A549 (cell line): ENCODE results near the gene LAMTOR4. TPM values are rescaled to one million over a fixed set of nuclear protein-coding genes. Genes with fewer than 3 reads are reported as not detected.
A peak's percentile ranks its signal among the peaks of the same experiment; 100 is the strongest.

Experiments used
- ATAC-seq, 2 experiments: fragments of 200-7000 bp in 1 of 2; fragments of >200 bp in 1 of 2; cut with Nextera tagmentation in 1 of 2; cut with Tn5 transposase in 1 of 2; 3 replicates each; pipeline versions ENCODE4 v1.8.0 to v1.9.1; 2018 to 2020; ENCODE audit warnings: mild to moderate bottlenecking in 1 of 2, moderate library complexity in 1 of 2
- CTCF ChIA-PET: fragments of 300-600 bp; sonication (Branson Sonifier 250); formaldehyde crosslinking; extraction: SDS; loops from one replicate; lab custom pipeline; 2021; ENCODE audit warnings: antibody characterized with exemption, inconsistent platforms; lab: Yijun Ruan, JAX
- POLR2A ChIA-PET: fragments of 350-600 bp; formaldehyde crosslinking; extraction: SDS; loops from one replicate; lab custom pipeline; 2021; ENCODE audit warnings: antibody characterized with exemption, inconsistent platforms; lab: Yijun Ruan, JAX
- DNase-seq, 2 experiments: peaks; one replicate each; pipeline versions ENCODE4 v3.0.0 to v3.0.0-alpha.2; 2011 to 2016; ENCODE audit warnings: low read depth in 1 of 2, low spot score in 1 of 2
- FAIRE-seq: peaks from 2 replicates; lab custom pipeline; 2011; peaks lifted over from hg19 to GRCh38; lab: Jason Lieb, UNC
- H3K27ac ChIP-seq, 2 experiments: fragments of >200 bp; sonication (Bioruptor Twin); formaldehyde crosslinking; 3 replicates each; pipeline ENCODE4 v1.5.1; 2016 to 2017
- H3K4me1 ChIP-seq: fragments of >200 bp; sonication (Bioruptor Twin); formaldehyde crosslinking; 3 replicates; pipeline ENCODE4 v1.6.1; 2016
- H3K4me2 ChIP-seq: fragments of >200 bp; sonication (Bioruptor Twin); formaldehyde crosslinking; 3 replicates; pipeline ENCODE4 v1.6.1; 2016
- H3K4me3 ChIP-seq: fragments of >200 bp; sonication (Bioruptor Twin); formaldehyde crosslinking; 3 replicates; pipeline ENCODE4 v1.5.1; 2016
- H3K9me3 ChIP-seq: fragments of >200 bp; sonication (Bioruptor Twin); formaldehyde crosslinking; 3 replicates; pipeline ENCODE4 v1.6.1; 2016
- BHLHE40 ChIP-seq: IDR thresholded peaks from 2 replicates; pipeline ENCODE4 v1.6.1; 2012; ENCODE audit warnings: low read depth, low read length, inconsistent platforms
- CEBPB ChIP-seq, 2 experiments: fragments of >200 bp in 1 of 2; sonication (Bioruptor Twin) in 1 of 2; formaldehyde crosslinking in 1 of 2; IDR thresholded peaks; 2 replicates each; pipeline ENCODE4 v1.6.1; 2012 to 2016
- CHD2 ChIP-seq: fragments of 150-350 bp; IDR thresholded peaks from 2 replicates; pipeline ENCODE4 v1.6.1; 2014; ENCODE audit warnings: low read length; ENCODE audit not compliant: partially characterized antibody
- CHD4 ChIP-seq: fragments of 200-600 bp; sonication (generic); IDR thresholded peaks from 2 replicates; pipeline ENCODE4 v1.6.1; 2016; ENCODE audit warnings: antibody characterized with exemption, mild to moderate bottlenecking, borderline replicate concordance
- EHF ChIP-seq: fragments of 250-450 bp; sonication (Bioruptor Pico); IDR thresholded peaks from 2 replicates; pipeline ENCODE4 v1.5.0; 2020; ENCODE audit warnings: mild to moderate bottlenecking
- EHMT2 ChIP-seq: fragments of 200-600 bp; sonication (generic); IDR thresholded peaks from 2 replicates; pipeline ENCODE4 v1.6.1; 2016; ENCODE audit warnings: antibody characterized with exemption, low read depth, mild to moderate bottlenecking, moderate library complexity
- ESRRA ChIP-seq: fragments of 150-350 bp; IDR thresholded peaks from 2 replicates; pipeline ENCODE4 v1.6.1; 2014; ENCODE audit warnings: mild to moderate bottlenecking, low read length, borderline replicate concordance
- FOSB ChIP-seq: fragments of 250-450 bp; sonication (Bioruptor Pico); IDR thresholded peaks from 2 replicates; pipeline ENCODE4 v1.5.0; 2020; ENCODE audit warnings: mild to moderate bottlenecking, moderate library complexity
- FOSL2 ChIP-seq, 2 experiments: fragments of 450-650 bp in 1 of 2; fragments of >200 bp in 1 of 2; sonication (Bioruptor Twin) in 1 of 2; formaldehyde crosslinking; IDR thresholded peaks; 2 replicates each; pipeline versions ENCODE4 v1.5.0 to v1.6.1; 2016 to 2020; ENCODE audit warnings: mild to moderate bottlenecking in 1 of 2, moderate library complexity in 1 of 2
- FOXS1 ChIP-seq: fragments of 250-450 bp; sonication (Bioruptor Pico); IDR thresholded peaks from 2 replicates; pipeline ENCODE4 v1.5.0; 2020; ENCODE audit warnings: mild to moderate bottlenecking, moderate library complexity
- GATA3 ChIP-seq: IDR thresholded peaks from 2 replicates; pipeline ENCODE4 v1.6.1; 2012; ENCODE audit warnings: borderline replicate concordance
- HDAC2 ChIP-seq: fragments of 200-600 bp; sonication (generic); IDR thresholded peaks from 2 replicates; pipeline ENCODE4 v1.6.1; 2016
- HOXB5 ChIP-seq: fragments of 250-450 bp; sonication (Bioruptor Pico); IDR thresholded peaks from 2 replicates; pipeline ENCODE4 v1.5.0; 2020; ENCODE audit warnings: mild to moderate bottlenecking, moderate library complexity
- JUN ChIP-seq, 2 experiments: fragments of >200 bp; sonication (Bioruptor Twin); formaldehyde crosslinking; IDR thresholded peaks; 2 replicates in 1 of 2; 3 replicates in 1 of 2; pipeline ENCODE4 v1.6.1; 2016 to 2017
- KDM1A ChIP-seq: fragments of 200-600 bp; sonication (generic); IDR thresholded peaks from 2 replicates; pipeline ENCODE4 v1.6.1; 2016; ENCODE audit warnings: low read depth, mild to moderate bottlenecking
- MAFK ChIP-seq: fragments of 450-650 bp; IDR thresholded peaks from 2 replicates; pipeline ENCODE4 v1.6.1; 2014; ENCODE audit not compliant: partially characterized antibody
- MAZ ChIP-seq: fragments of 150-350 bp; IDR thresholded peaks from 2 replicates; pipeline ENCODE4 v1.6.1; 2014; ENCODE audit warnings: antibody characterized with exemption, low read depth, low read length, borderline replicate concordance
- MYC ChIP-seq: IDR thresholded peaks from 2 replicates; pipeline ENCODE4 v1.6.1; 2012; ENCODE audit warnings: mild to moderate bottlenecking, inconsistent platforms, low read length, improper control_type of control experiment, borderline replicate concordance
- NFE2L2 ChIP-seq: fragments of 150-350 bp; conservative IDR thresholded peaks from 2 replicates; pipeline ENCODE4 v1.6.1; 2014; ENCODE audit warnings: low read length
- NPAS2 ChIP-seq: fragments of 250-450 bp; sonication (Bioruptor Pico); IDR thresholded peaks from 2 replicates; pipeline ENCODE4 v1.8.0; 2022; ENCODE audit warnings: mild to moderate bottlenecking, moderate library complexity, borderline replicate concordance
- PHF8 ChIP-seq: fragments of 200-600 bp; sonication (generic); IDR thresholded peaks from 2 replicates; pipeline ENCODE4 v1.6.1; 2016; ENCODE audit warnings: low read depth, mild to moderate bottlenecking, antibody characterized with exemption, moderate library complexity, borderline replicate concordance
- POLR2A ChIP-seq: IDR thresholded peaks from 2 replicates; pipeline ENCODE4 v1.6.1; 2012; ENCODE audit warnings: mild to moderate bottlenecking, low read length
- POLR2AphosphoS2 ChIP-seq: conservative IDR thresholded peaks from 2 replicates; pipeline ENCODE4 v1.6.1; 2012; ENCODE audit warnings: low read length, improper control_type of control experiment, inconsistent platforms
- RCOR1 ChIP-seq: fragments of 150-350 bp; IDR thresholded peaks from 2 replicates; pipeline ENCODE4 v1.6.1; 2014; ENCODE audit warnings: antibody characterized with exemption, low read length, low read depth
- SMC3 ChIP-seq: fragments of >200 bp; sonication (Bioruptor Twin); formaldehyde crosslinking; IDR thresholded peaks from 3 replicates; pipeline ENCODE4 v1.6.1; 2018; ENCODE audit warnings: inconsistent platforms
- ZFP36 ChIP-seq: fragments of 450-650 bp; IDR thresholded peaks from 2 replicates; pipeline ENCODE4 v1.6.1; 2014; ENCODE audit warnings: borderline replicate concordance; ENCODE audit not compliant: partially characterized antibody
- WGBS: methylation state at CpG from one replicate; pipeline ENCODE4 v1.1.6; 2017; ENCODE audit errors: missing lambda C conversion rate; 5-methylcytosine and 5-hydroxymethylcytosine counted together
- polyA plus RNA-seq, 4 experiments: library from polyadenylated mRNA; depleted of rRNA in 3 of 4; stranded (reverse); fragments of >200 nt; fragmentation: RNase III in 1 of 4; extraction: RNeasy Plus Mini Kit Qiagen cat#74134 plus additional on column Dnase treatment in 1 of 4; gene quantifications; 2 replicates in 3 of 4; 3 replicates in 1 of 4; pipeline ENCODE4 v1.2.3, GENCODE V29; 2011 to 2017
- TF ChIP-seq, protein P1 (sequence below): IDR thresholded peaks from 2 replicates; pipeline ENCODE4 v1.6.1; 2012; ENCODE audit warnings: low read depth, borderline replicate concordance
- TF ChIP-seq, protein P2 (sequence below): IDR thresholded peaks from 2 replicates; pipeline ENCODE4 v1.6.1; 2012
- TF ChIP-seq, protein P3 (sequence below): fragments of >200 bp; sonication (Bioruptor Twin); formaldehyde crosslinking; IDR thresholded peaks from 3 replicates; pipeline ENCODE4 v1.6.1; 2016

LAMTOR4 gene
- polyA plus RNA-seq, 2 of the 4 experiments (the other 2 are of a cell fraction), result 123 to 177 TPM

DNA sequence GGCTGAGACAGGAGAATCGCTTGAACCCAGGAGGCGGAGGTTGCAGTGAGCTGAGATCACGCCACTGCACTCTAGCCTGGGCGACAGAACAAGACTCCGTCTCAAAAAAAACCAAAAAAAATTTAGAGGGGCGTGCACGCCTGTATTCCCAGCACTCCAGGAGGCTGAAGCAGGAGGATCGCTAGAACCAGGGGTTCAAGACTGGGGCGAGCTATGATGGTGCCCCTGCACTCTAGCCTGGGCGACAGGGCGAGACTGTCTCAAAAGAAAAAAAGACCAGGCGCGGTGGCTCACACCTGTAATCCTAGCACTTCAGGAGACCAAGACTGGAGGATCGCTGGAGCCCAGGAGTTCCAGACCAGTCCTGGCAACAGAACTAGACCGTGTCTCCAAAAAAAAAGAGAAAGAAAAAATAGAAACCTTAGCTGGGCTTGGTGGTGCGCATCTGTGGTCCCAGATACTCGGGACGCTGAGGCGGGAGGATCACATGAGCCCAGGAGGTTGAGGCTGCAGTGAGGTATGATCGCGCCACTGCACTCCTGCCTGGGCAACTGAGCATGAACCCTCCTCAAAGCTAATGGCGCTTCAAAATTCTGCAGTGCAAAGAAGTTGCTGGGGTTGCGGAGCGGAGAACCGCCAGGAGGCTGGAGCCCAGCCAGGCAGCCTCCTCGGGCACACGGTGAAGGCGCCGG, 22.3 kb upstream of the LAMTOR4 start:
- peak overlapping the region; percentile 90 to 94 for H3K27ac ChIP-seq
- CTCF ChIA-PET, result interaction anchor here (0.6 to 2.9 kb wide), 4 partner anchors 9 to 205 kb away, joined by 3 to 13 read pairs (median 4); no protein-coding TSS in a partner anchor
- peak overlapping the region; percentile 64 for H3K4me3 ChIP-seq
- 7% methylated on average over 29 of the region's 29 CpGs for WGBS
- no peak for FAIRE-seq
- POLR2A ChIA-PET, result interaction anchor here (0.5 to 1.7 kb wide), 7 partner anchors 13 to 303 kb away, joined by 3 to 11 read pairs (median 4); partner anchors contain the start of genes AP4M1, LAMTOR4, MCM7 and ZCWPW1
- peak in 1 of 2 experiments; percentile 61; a peak in 3 of 6 replicates for ATAC-seq
- H3K4me2 ChIP-seq, result peak overlapping the region; percentile 62
- DNase-seq, result no peak
- no peaks in the 10 kb centered on the region for H3K9me3 ChIP-seq
- peaks cover 30% of the 10 kb centered on the region for H3K4me1 ChIP-seq
- TF ChIP-seq CHD4, result 0 out of 2 replicates have a peak, but pooled peaks have one; percentile 22
- no peak for TF ChIP-seq HDAC2
- TF ChIP-seq, protein P1, sequence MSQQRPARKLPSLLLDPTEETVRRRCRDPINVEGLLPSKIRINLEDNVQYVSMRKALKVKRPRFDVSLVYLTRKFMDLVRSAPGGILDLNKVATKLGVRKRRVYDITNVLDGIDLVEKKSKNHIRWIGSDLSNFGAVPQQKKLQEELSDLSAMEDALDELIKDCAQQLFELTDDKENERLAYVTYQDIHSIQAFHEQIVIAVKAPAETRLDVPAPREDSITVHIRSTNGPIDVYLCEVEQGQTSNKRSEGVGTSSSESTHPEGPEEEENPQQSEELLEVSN, result 0 out of 2 replicates have a peak, but pooled peaks have one; percentile 45
- no peak for TF ChIP-seq NPAS2 (CRISPR knock-in tag)
- TF ChIP-seq HOXB5 (CRISPR knock-in tag), result no peak
- TF ChIP-seq, protein P2, sequence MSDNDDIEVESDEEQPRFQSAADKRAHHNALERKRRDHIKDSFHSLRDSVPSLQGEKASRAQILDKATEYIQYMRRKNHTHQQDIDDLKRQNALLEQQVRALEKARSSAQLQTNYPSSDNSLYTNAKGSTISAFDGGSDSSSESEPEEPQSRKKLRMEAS, result peak; percentile 89
- peak; percentile 88 for TF ChIP-seq KDM1A
- peak; percentile 45 for TF ChIP-seq CHD2
- 0 out of 3 replicates have a peak, but pooled peaks have one; percentile 15 for TF ChIP-seq SMC3

DNA sequence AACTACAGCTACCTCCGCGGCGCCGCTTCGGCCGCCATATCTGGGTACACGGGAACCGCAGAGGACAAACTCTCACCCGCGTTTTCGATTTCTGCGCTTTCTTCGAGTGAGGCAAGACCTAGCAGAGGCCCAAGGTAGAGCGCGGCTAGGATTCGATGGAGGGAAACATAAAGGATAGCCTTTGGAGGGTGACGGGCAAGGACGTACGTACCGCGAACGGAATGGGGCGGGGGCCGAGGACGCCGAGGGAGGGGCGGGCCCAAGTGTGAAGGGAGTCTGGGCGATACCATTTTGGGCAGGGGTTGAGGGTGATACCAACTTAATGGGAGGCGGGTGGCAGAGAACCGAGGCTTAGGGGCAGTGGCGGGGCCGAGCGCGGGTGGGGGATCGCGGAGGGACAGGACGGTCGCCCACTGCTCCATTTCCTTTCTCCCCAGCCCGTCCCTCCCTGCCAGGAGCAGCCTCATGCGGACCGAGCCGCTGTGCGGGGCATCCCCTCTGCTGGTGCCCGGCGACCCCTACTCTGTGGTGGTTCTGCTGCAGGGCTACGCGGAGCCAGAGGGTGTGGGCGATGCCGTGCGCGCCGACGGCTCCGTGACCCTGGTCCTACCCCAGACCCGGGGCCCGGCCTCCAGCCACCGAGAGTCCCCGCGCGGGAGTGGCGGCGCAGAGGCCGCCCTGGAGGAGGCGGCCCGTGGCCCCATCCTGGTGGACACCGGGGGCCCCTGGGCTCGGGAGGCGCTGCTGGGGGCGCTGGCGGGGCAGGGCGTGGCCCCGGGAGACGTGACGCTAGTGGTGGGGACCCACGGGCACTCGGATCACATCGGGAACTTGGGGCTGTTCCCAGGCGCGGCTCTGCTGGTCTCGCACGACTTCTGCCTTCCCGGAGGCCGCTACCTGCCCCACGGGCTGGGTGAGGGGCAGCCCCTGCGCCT, 21.5 kb upstream of the LAMTOR4 start, which contains the start of gene MBLAC1:
Gene MBLAC1 (plus strand): TSS at position 37 of the 935 bp plus-strand sequence. CDS start 429 bp downstream, at position 466.
- DNase-seq, result peak; percentile 82 to 95
- Histone ChIP-seq H3K4me3 (peak within 1 kb of the TSS; percentile 64), H3K9me3 (no peaks in the 10 kb centered on the region), H3K4me1 (peaks cover 30% of the 10 kb centered on the region), H3K4me2 (peak within 1 kb of the TSS; percentile 62), H3K27ac (peak within 1 kb of the TSS; percentile 90 to 94)
- ATAC-seq, result peak; percentile 76 to 83
- FAIRE-seq, result no peak
- WGBS, result 2% methylated on average over 31 of the region's 85 CpGs
- POLR2A ChIA-PET, result interaction anchor here (0.5 to 1.7 kb wide), 7 partner anchors 13 to 302 kb away, joined by 3 to 11 read pairs (median 4); partner anchors contain the start of genes AP4M1, LAMTOR4, MCM7 and ZCWPW1
- CTCF ChIA-PET, result interaction anchor here (2.4 to 13.2 kb wide), 3 partner anchors 8 to 63 kb away, joined by 7 to 245 read pairs (median 13); partner anchors contain the start of genes LAMTOR4 and TRAPPC14
- TF ChIP-seq JUN (IDR thresholded peaks at IDR 0.05), result peak; percentile 76 to 90
- no peak for TF ChIP-seq SMC3
- TF ChIP-seq PHF8, result peak; percentile 80; the same call in 1 of the 2 replicates
- TF ChIP-seq FOSB (CRISPR knock-in tag), result no peak
- TF ChIP-seq MYC, result peak; percentile 68; the same call in 1 of the 2 replicates
- TF ChIP-seq, protein P2, result peak; percentile 37
- no peak for TF ChIP-seq EHF
- no peak for TF ChIP-seq ESRRA
- peak; percentile 47; the same call in 1 of the 2 replicates for TF ChIP-seq MAZ
- peak; percentile 81 for TF ChIP-seq POLR2A
- TF ChIP-seq BHLHE40, result peak; percentile 82
- 0 out of 2 replicates have a peak, but pooled peaks have one; percentile 50 for TF ChIP-seq POLR2AphosphoS2
- no peak for TF ChIP-seq CHD2
- TF ChIP-seq GATA3, result peak; percentile 81
- TF ChIP-seq RCOR1, result no peak
- no peak for TF ChIP-seq EHMT2
- no peak for TF ChIP-seq CEBPB (IDR thresholded peaks at IDR 0.05)
- TF ChIP-seq FOXS1, result no peak
- TF ChIP-seq, protein P3, sequence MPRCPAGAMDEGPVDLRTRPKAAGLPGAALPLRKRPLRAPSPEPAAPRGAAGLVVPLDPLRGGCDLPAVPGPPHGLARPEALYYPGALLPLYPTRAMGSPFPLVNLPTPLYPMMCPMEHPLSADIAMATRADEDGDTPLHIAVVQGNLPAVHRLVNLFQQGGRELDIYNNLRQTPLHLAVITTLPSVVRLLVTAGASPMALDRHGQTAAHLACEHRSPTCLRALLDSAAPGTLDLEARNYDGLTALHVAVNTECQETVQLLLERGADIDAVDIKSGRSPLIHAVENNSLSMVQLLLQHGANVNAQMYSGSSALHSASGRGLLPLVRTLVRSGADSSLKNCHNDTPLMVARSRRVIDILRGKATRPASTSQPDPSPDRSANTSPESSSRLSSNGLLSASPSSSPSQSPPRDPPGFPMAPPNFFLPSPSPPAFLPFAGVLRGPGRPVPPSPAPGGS, result peak; percentile 80; the same call in 2 of the 3 replicates
- TF ChIP-seq FOSL2 (IDR thresholded peaks at IDR 0.05), result no peak
- TF ChIP-seq FOSL2 (CRISPR knock-in tag; IDR thresholded peaks at IDR 0.05), result no peak
- TF ChIP-seq ZFP36, result peak; percentile 53
- TF ChIP-seq KDM1A, result no peak
- no peak for TF ChIP-seq MAFK
- TF ChIP-seq, protein P1, result 0 out of 2 replicates have a peak, but pooled peaks have one; percentile 19
- no peak for TF ChIP-seq NFE2L2
